Stimulated activated CD8-positive, alpha-beta memory T cell treated with anti-CD3 and anti-CD28 coated beads, Interleukin-4, amount 100 ng/mL, for 4 hours (primary cell): ENCODE measurements around the gene KLHL2.
"Not testable (repeated sequence)": the region's sequence is repeated elsewhere in the genome, so short reads cannot be mapped to it uniquely, and the experiment has no call there.

Source experiments
- DNase-seq, 2 donors: peaks; one replicate each; pipeline ENCODE4 v3.0.0-alpha.2; 2020; ENCODE audit warnings: low read depth in 2 of 2, low spot score in 1 of 2

KLHL2 gene

DNA sequence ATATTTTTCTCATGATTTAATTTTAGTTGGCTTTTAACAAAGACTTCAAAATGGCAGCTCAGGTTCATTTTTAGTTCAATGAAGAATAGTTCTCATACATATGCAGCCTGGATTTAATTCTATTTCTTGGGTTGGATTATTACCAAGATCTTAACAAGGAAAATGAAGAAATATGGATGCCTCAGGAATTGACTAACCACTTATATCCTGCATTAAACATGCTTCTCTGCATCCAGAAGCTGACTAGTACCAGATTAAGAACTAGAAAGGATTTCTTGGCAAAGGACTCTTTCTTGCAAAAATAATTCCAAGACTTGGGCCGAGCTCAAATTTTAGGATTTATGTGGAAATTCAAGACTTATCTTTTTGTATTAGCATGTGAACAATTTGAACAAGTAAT lies 5.6 kb upstream of the KLHL2 start:
- no peak for DNase-seq

DNA sequence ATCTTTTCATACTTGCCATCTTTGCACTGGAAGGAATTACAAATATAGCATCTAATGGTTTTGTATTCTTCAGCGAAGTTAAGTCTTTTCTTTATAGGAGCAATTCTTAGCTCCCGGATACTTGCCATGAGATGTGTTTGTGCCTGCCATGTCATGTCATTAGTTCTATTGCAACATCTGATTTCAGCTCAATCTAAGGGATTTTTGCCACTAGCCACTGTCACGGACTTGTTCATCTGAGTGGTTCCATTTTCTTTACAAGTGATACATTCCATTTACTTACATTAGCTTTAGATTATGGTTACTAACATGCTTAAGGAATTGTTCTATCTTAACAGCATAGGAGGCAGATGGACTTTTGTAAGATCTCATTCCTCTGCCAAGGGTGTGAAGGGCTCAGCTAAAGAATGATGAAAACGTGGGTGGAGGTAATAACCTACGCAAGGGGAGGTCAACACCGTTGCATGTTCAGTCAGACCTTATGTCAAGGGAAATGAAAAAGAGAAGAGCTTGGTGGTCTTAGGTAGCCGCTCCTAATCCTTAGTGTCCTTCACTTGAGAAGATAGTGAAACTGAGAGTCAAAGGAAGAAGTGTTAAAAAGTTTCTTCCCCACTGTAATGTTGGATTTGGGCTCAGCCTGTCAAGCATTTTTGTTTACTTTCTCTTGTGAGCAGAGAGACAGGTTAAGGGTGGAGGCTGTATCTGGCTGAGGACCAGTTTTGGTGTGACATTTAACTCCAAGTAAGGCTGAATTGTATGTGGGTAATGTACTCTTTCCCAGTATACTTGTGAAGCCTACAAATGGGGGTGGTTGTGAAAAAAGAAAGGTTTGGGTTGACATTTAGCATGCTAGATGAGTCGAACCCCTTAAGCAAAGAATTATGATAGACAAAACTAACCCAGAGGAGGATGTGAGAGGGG lies 3.6 kb upstream of the KLHL2 start:
- no peak for DNase-seq

DNA sequence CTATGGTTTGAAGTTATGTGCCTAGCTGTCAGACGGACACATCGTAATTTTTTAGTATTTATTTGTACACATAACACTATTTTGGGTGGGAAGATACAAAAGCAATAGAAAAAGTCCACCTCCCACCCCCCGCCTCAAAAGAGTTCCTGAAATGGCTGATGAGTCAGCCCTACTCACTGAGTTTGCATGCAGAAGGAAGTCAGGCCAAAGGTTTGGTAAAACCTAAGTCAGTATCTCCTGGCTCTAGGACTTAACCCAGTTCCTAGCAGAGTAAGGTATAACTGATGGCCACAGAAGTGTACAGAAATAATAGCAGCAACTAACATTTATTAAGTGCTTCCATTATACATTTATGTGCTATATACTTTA lies 2.9 kb upstream of the KLHL2 start:
- no peak for DNase-seq

DNA sequence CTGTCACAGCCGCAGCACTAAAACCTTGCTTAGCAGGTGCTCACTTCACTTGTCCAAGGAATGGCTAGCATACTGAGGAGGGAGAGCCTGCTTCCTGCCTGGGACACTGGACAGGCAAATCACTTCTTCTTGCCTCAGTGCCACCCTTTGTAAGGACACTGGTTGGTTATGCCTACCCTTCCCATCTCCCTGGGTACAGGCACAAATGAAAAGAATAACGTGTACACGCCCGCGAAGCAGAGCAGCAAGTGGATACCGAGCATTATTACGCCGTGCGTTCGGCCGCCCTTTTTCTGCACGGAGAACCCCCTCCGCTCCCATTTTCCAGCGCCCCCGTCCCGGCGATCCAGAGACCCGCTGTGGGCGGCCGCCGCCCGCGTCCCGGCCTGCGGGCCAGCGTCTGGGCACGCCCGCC lies 338 bp upstream of the KLHL2 start:
- no peak for DNase-seq

DNA sequence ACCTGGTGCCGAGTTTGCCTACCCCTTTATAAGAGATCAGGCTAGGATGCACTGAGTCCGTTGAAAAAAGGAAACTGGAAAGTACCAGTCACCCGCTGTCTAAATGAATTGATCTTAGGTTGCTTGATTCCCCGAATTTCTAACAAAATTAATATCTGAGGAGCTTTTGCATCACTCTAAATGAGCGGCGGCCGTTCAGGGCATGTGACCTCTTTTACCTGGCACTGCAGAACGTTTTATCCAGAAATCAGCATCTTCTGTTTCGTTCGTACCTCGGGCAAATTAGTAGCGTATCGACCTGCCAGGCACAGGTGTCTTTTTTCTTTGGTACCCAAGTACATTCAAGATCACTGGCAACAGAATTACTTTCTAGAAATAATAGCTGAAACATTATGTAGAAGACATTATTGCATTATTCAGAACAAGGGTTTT lies 876 bp downstream of the KLHL2 start:
- DNase-seq: no peak

DNA sequence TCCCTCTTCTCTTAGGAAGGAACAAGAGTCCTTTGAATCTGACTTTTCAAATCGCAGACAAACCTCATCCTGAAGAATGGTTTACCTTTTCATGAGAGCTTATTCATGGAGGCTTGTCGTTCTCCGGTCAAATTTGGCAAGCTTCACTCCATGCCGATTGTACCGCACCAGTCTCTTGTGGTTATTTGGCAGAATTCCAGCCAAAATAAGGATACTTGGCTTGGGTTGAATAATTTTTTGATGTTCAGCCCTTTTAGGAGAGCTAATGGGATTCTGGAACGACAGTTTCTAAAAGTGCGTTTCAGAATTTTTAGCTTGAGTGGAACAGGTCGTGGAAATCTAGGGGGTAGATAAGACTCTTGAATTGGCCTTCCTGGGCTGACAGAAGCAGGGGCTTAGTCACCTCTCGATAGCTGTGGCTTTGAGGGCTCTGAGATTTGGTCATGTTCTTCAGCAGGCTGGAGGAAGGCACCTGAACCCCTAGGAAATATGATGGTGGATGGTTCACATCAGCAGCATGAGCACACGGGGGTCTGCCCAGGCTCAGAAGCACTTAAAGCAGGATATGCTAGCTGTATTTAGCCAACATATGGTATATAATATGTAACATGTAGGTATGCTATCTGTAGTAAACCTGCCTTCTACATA lies 1.5 kb downstream of the KLHL2 start:
- no peak for DNase-seq

DNA sequence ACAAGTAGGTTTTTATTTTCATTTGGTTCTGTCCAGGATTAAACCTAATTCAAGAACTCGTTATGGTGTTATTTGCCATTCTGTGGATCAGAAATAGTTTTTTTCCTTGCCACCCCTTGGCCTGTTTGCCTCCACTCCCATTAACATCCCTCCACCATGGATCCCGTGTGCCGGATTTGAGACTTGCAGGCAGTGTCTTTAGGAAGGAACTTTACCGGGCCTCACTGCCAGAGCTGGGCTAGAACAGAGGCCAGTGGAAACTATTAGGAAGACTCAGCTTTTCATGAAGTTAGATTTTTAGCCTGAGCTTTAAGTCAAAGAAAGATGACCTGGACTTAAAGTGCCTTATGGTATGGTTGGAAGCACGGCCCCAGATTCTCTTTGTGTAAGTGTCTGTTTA lies 2.4 kb downstream of the KLHL2 start:
- no peak for DNase-seq

DNA sequence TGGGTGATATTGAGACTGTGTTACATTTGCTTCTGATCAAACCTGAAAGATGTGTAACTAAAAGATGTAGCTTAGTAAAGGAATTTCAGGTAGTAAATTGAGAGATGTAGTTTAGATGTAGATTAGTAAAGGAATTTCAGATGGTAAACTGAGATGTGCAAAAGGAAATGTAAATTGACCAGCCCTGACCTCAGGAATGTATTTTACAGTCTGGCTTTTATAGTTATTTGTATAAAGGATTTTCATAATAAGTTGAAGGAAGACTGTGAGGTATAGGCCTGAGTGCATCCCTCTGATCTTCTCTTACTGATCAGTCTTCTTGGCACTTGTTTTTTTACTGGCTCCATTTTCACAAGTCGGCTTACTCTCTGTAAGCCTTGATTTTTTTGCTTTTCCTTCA lies 3.2 kb downstream of the KLHL2 start:
- no peak for DNase-seq

DNA sequence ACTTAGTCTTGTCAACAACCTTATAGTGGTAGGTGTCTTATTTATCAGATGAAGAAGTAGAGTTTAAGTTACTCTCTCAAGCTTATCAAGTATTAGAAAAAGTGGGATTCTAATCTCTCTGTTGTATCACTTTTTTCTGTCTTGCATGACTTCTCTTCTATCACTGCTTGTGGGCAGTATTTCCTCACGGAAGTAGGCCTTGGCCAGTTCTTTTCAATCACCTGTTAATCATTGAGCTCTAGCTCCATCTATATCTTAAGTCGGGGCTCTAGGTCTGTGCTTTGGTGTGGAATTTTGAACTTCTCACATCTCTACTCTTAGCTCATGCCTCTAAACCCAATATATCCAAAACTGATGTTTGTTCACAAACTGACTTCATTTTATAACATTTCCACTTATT lies 5.3 kb downstream of the KLHL2 start:
- DNase-seq: not testable (repeated sequence)

DNA sequence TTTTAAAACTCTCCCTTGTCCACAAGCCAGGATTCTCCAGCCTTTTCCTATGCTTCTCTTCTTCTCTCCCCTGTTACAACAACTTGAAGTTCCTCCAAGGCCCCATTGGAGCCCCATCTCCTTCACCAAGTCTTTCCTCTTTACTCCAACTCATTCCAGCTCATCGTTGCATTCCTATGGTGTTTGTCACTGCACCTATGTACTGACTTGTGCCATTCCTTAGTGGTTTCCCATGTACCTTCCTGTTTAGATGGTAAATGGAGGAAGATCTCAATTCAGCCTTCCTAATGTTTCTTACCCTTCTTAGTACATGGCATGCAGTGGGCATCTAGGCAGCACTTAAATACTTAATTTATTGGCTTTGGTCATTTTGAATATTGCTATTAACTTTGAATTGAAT lies 6.0 kb downstream of the KLHL2 start:
- not testable (repeated sequence) for DNase-seq

DNA sequence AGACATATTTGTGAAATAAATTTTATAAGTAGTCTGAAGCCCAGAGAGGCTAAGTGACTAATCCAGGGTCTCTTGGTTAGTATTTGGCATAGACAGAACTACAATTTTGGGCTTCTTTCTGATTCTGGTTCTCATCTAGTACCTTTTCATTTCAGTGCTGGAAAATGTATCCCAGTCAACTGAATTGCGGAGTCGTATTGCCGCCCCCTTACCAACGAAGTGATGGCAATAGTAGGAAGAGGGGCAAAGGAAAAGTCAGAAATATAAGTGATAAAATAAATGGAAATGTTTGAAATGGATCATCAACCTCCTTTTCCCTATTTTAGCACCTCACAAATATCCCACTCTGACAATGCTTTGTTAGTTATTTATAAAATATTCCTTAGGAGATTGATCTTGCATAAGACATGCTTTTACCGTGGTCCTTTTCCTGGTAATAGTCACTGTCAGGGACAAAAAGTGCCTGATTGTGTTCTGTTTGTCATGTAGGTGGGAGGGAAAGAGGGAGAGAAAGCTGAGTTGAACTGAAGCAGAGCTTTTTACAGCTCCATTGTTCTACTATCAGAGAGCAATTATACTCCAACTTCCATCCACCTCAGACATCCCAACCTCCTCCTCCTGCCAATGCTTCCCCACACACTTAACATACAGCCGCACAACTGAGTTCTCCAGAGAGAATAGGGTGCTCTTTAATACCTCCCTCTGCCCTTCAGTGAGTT lies 6.8 kb downstream of the KLHL2 start:
- DNase-seq: not testable (repeated sequence)

DNA sequence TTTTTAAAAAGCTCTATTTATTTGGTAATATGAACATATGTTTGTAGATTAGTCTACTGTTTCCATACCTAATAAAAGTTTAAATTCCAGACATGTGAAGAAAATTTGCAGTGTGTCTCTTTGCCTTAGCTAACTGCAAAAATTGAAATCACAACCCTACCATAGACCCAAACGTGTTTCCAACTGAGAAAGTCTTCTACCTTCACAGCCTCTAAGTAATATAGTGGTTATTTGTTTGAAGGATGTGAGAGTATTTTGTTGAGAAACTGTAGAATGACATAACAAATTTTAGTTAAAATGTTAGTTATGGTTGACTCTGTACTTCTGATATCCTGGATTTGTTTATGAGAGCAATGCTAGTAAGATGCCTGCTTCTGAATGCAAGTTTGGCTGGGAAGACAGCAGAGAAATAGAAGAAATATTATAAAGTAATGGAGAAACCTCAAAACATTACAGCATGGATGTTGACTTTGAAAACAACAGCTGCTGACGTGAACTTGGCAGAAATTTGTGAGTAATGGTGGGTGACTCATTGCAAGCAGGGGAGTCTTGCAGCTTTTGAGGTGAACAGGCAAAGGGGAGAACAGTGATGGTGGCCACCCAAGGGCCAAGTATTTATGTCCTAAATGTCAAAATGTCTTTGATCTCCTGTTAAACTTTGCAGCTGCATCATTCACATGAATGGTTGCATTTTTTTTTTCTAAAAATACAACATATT lies 7.8 kb downstream of the KLHL2 start:
- not testable (repeated sequence) for DNase-seq

DNA sequence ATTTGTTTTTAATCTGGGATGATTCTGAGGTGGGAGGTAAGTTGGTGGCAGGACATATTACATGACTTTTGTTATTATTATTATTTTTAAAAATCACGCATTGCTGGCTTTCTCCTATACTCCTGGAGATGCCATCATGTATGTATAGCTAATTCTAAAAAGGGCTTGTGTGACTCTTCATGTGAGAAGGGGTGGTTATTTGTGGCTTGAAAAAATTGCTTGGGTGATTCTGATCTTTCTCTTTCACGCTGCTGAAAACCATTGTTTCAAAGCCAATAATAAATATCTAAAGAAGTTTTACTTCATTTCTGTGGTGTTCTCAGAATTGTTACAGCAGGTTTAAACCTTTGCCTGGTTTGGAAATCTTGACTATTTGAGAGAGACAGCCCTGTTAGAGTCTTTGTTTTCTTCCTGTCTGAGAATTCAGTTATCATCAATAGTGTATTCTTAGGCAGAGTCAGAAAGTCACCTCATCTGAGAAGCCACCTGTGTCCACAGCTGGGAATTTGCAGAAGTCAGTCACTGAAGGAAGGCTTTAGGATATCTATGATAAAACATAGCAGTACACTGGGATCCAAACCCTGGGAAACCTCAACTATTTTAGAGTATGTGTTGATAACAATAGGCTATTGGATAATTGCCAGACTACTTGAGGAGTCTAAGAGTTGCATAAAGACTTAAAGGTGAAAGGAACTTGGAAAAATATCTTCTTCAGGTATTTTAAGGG lies 8.6 kb downstream of the KLHL2 start:
- DNase-seq: not testable (repeated sequence)

DNA sequence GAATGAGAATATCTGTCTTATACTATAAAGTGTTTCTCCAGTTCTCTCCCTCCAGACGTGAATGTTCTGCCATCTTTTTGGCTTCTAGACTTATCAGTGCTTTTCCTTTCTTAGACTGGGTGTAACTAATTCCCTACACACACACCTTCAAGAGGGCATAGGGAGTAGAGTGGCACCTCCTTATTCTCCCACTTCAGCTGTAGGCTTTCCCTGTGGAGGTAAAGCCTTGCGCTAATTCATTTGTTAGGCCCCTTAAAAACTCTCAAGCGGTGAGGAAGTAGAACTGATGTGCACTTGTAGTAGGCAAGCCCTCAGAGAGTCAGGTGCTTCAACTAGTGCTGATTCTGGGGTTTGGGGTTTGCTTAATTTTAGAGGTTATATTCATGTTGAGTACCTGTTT lies 10.0 kb downstream of the KLHL2 start:
- no peak for DNase-seq

DNA sequence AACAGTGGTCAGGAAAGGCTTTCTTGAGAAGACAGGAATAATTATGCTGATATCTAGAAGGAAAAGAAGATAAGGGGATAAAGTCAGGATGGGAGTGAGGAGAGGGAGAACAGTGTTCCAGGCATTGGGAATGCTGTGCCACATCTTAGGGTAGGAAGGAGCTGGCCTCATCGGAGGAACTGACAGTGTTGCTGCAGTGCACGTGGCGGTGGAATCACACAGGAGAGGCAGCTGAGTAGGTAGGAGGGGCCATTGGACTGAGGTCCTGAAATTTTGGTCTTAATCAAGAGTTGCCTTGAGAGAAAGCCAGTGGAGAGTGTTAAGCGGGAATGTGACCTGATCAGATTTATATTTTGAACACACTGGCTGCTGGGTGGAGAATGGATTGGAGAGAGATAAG lies 13.9 kb downstream of the KLHL2 start:
- not testable (repeated sequence) for DNase-seq

DNA sequence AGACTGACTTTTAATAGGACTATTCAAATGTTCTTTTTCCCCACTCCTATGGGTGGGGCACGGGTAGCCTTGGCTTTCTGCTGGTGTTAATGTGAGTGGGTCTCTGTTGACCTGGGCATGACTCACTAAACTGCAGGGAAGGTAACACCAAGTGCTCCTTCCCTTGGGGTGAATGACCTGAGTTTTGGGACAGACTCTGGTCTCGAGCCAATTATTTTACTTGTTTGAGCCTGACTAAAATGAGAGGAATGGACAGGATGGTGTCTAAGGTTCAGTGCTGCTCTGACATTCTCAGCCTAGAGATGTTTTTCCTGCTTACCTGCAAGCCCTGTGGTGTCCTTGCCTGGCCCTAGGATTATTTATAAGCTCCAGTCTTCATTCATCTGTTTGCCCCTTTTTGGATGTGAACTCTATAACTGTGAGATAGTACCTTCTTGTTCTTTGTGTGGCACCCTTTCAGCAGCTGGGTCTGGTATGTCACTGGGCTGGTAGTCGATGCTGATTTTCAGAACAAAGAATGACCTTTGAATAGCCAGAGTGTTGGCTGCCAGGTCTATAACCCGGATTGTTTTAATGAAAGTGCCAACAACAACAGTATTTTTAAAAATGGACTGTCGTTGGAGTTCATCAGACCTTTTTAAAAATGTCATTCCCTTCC lies 14.8 kb downstream of the KLHL2 start:
- DNase-seq: not testable (repeated sequence)

DNA sequence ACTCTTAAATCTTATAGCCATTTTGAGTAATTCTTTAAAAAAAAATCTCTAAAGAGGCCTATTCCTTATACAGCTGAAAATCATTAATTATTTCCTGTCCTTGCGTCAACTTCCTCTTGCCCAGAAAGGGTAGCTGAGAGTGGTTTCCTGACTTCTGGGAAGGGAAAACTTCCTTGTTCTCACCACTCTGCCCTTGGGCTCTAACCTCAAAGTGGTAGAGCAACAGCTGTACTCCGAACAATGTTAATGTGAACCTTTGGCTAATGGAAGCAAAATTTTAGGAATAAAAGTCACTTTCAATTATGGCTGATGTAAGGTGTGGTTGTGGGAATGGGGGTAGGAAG lies 15.3 kb downstream of the KLHL2 start:
- no peak for DNase-seq

DNA sequence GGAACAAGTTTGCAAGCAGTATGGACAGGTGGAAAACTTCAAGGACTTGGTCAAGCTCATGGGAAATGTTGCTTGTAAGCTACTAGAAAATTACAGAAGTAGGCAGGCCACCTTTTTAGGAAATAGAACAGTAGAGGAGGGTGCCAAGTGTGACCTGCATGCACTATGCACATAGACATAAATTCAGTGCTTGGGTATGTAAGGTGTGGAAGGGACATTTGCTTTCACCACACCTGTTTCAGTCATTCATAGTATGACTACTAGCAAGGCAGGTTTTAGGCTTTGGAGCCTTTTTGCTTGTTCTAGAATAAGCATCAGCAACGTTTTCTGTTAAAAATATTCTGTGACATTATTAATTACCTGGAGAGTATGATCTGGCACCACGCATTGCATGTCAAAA lies 20.0 kb downstream of the KLHL2 start:
- DNase-seq: not testable (repeated sequence)

DNA sequence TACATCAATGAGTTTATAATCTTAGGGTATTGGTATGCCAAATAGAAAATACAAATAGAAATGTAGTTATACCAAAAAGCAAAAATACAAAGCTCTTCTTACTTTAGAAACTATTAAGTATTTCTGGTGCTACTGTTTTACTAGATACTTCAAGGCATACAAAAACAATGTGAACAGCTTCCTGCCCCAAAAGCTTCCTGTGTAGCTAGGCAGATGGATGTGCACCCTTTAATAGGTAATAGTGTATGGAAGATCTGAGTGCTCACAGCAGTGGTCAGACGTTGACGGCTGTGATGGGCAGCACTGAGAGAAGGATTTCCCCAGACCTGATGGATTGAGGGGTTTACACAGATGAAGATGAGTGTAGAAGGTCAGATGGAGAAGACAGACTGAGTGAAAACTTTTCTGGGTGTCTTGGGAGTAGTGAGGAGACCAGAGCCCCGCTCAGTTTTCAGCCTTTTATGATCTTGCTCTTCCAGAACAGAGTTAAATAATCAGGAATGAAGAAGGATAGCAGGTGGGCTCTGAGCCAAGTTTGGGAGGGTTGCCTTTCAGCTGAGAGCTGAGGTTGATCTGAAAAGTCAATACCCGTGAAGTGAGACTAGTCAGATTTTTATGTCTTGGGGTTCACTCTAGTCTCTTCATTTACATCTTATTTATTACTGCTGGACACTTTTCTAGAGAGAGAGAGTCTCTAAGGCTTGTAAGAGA lies 22.3 kb downstream of the KLHL2 start:
- not testable (repeated sequence) for DNase-seq
